UCSD-AML1 (cell line): ENCODE measurements around the gene STARD13.

Experiments
- DNase-seq: peaks from one replicate; lab custom pipeline; 2025; ENCODE audit not compliant: unreplicated experiment; lab: John Stamatoyannopoulos, UW

Gene STARD13

GRCh38 chr13:33125821-33126570, 159.6 kb downstream of the STARD13 start:
- DNase-seq: no peak

- DNase-seq: peak; percentile 32
Measured at GRCh38 chr13:33123066-33123859, 162.3 kb downstream of the STARD13 start.

- no peak for DNase-seq
Measured at GRCh38 chr13:33119856-33120543, 165.6 kb downstream of the STARD13 start.

- no peak for DNase-seq
Measured at GRCh38 chr13:33119022-33119781, 166.4 kb downstream of the STARD13 start.

- no peak for DNase-seq
Measured at GRCh38 chr13:33116321-33117010, 169.1 kb downstream of the STARD13 start.

- DNase-seq: no peak
Measured at GRCh38 chr13:33115274-33115673, 170.3 kb downstream of the STARD13 start.

- no peak for DNase-seq
Measured at GRCh38 chr13:33114146-33114545, 171.4 kb downstream of the STARD13 start.

- DNase-seq: no peak
Measured at GRCh38 chr13:33112766-33113165, 172.8 kb downstream of the STARD13 start.

- no peak for DNase-seq
Measured at GRCh38 chr13:33111414-33112110, 174.0 kb downstream of the STARD13 start.

- no peak for DNase-seq
Measured at GRCh38 chr13:33110713-33111413, 174.7 kb downstream of the STARD13 start.

GRCh38 chr13:33110386-33110712, 175.2 kb downstream of the STARD13 start:
- no peak for DNase-seq

GRCh38 chr13:33109801-33110200, 175.8 kb downstream of the STARD13 start:
- DNase-seq: no peak

- DNase-seq: no peak
Measured at GRCh38 chr13:33109271-33109697, 176.3 kb downstream of the STARD13 start.

GRCh38 chr13:33108620-33109019, 176.9 kb downstream of the STARD13 start:
- no peak for DNase-seq

GRCh38 chr13:33107361-33107760, 178.2 kb downstream of the STARD13 start:
- DNase-seq: no peak

- DNase-seq: no peak
Measured at GRCh38 chr13:33106656-33107360, 178.7 kb downstream of the STARD13 start.

GRCh38 chr13:33105387-33106005, 180.1 kb downstream of the STARD13 start:
- DNase-seq: no peak

GRCh38 chr13:33103457-33103856, 182.1 kb downstream of the STARD13 start:
- DNase-seq: no peak
